Ectodermal cell (in vitro differentiated cells): Measurements from ENCODE around the gene SEC62.

Experiments used
- H3K27ac ChIP-seq: 2 replicates; pipeline ENCODE4 v1.7.0; 2013; ENCODE audit warnings: mild to moderate bottlenecking, low read depth, low read length; ENCODE audit not compliant: insufficient read depth, poor library complexity, severe bottlenecking
- H3K27me3 ChIP-seq: 2 replicates; pipeline ENCODE4 v1.7.0; 2013; ENCODE audit warnings: mild to moderate bottlenecking, low read length; ENCODE audit not compliant: insufficient read depth, control insufficient read depth, poor library complexity, severe bottlenecking
- H3K36me3 ChIP-seq: one replicate; pipeline ENCODE4 v1.7.0; 2013; ENCODE audit warnings: low read length; ENCODE audit not compliant: control insufficient read depth, insufficient read depth
- H3K4me1 ChIP-seq: one replicate; pipeline ENCODE4 v1.7.0; 2013; ENCODE audit warnings: low read length; ENCODE audit not compliant: control insufficient read depth, insufficient read depth
- H3K4me3 ChIP-seq: 2 replicates; pipeline ENCODE4 v1.7.0; 2013; ENCODE audit warnings: low read depth, low read length, control low read depth; ENCODE audit not compliant: insufficient read depth
- H3K9me3 ChIP-seq: 2 replicates; pipeline ENCODE4 v1.7.0; 2013; ENCODE audit warnings: mild to moderate bottlenecking, low read length, moderate library complexity; ENCODE audit not compliant: control insufficient read depth
- WGBS, 2 experiments: methylation state at CpG; one replicate each; pipeline ENCODE4 v1.1.7; 2013; ENCODE audit warnings: missing lambda C conversion rate in 2 of 2; 5-methylcytosine and 5-hydroxymethylcytosine counted together

Gene SEC62

GRCh38 chr3:169968224-169968885 lies 1.7 kb downstream of the SEC62 start:
- peak overlapping the region; percentile 64 for H3K4me3 ChIP-seq
- no peak overlapping the region for H3K27ac ChIP-seq
- H3K4me1 ChIP-seq = peaks cover 12% of the 10 kb centered on the region
- no peaks in the 10 kb centered on the region for H3K27me3 ChIP-seq
- no CpG with 5 or more reads among the region's 2 CpGs for WGBS, 2 experiments
- H3K36me3 ChIP-seq = no peaks in the 10 kb centered on the region
- H3K9me3 ChIP-seq = no peaks in the 10 kb centered on the region

- H3K27me3 ChIP-seq = no peaks in the 10 kb centered on the region
- H3K27ac ChIP-seq = no peak overlapping the region
- H3K9me3 ChIP-seq = no peaks in the 10 kb centered on the region
- H3K4me1 ChIP-seq = peaks cover 12% of the 10 kb centered on the region
- WGBS, 2 experiments = 93% methylated on average over 5 of the region's 5 CpGs
- no peaks in the 10 kb centered on the region for H3K36me3 ChIP-seq
- H3K4me3 ChIP-seq = no peak overlapping the region
Observed at GRCh38 chr3:169969174-169970095, 2.8 kb downstream of the SEC62 start.

DNA sequence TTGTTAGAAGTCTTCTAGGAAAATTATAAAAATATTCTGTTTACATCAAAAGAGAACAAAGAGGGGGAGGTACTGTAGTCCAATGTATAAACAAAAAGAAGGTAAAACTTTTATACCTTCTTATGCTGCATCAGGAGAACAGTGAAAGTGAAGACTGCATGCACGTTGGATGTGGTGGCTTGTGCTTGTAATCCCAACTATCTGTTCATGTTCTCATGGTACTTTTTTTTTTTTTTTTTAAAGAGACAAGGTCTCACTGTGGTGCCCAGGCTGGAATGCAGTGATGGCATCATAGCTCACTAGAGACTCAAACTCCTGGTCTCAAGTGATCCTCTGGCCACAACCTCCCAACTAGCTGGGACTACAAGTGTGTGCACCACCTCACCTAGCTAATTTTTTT lies 4.2 kb downstream of the SEC62 start:
- H3K9me3 ChIP-seq = no peaks in the 10 kb centered on the region
- no peak overlapping the region for H3K4me3 ChIP-seq
- no peaks in the 10 kb centered on the region for H3K27me3 ChIP-seq
- H3K27ac ChIP-seq = no peak overlapping the region
- no peaks in the 10 kb centered on the region for H3K36me3 ChIP-seq
- H3K4me1 ChIP-seq = peaks cover 12% of the 10 kb centered on the region
- WGBS, 2 experiments = 86 to 90% methylated on average over 1 of the region's 1 CpG

DNA sequence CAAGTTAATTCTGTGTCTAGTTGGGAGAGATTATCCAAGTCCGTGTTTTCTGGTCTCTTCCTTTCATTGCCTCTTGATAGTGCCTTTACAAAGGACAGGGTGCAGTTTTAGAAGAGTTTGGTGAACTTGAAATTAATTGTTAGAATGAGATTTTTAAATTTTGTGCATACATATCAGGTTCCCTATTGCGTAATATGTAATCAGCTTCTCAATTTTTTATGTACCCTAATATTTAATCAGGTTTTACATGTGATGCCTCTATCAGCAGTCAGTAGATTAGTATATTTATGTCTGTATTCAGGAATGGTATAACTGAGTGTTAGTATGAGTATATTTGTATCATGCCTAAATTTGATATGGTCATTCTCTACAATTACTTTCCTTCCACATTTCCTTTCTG lies 4.9 kb downstream of the SEC62 start:
- no peaks in the 10 kb centered on the region for H3K27me3 ChIP-seq
- 0 to 40% methylated on average over 1 to 2 of the region's 2 CpGs for WGBS, 2 experiments
- no peaks in the 10 kb centered on the region for H3K9me3 ChIP-seq
- H3K27ac ChIP-seq = no peak overlapping the region
- no peak overlapping the region for H3K4me3 ChIP-seq
- H3K4me1 ChIP-seq = peaks cover 12% of the 10 kb centered on the region
- no peaks in the 10 kb centered on the region for H3K36me3 ChIP-seq

DNA sequence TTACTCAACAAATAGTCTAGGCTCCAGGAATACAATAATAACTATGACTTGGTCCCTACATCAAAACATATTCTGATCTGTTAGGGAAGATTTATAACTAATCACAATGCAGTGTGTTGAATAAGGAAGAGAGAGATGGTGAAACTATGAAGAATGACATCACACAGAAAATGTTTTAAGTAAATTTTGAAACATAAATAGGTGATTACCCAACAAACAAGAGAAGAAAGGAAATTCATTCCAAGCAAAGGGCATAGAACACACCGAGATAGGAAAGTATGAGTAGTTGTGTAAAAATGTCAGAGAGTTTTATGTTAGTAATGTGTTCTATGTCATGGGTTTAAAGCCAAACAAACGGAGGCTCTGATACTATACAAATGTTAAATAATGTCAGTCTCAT lies 13.4 kb downstream of the SEC62 start:
- Histone ChIP-seq H3K36me3 (peaks cover 29% of the 10 kb centered on the region), H3K27ac (no peak overlapping the region), H3K27me3 (no peaks in the 10 kb centered on the region), H3K4me1 (no peaks in the 10 kb centered on the region), H3K4me3 (no peak overlapping the region), H3K9me3 (no peaks in the 10 kb centered on the region)
- WGBS, 2 experiments = 100% methylated on average over 1 of the region's 2 CpGs

DNA sequence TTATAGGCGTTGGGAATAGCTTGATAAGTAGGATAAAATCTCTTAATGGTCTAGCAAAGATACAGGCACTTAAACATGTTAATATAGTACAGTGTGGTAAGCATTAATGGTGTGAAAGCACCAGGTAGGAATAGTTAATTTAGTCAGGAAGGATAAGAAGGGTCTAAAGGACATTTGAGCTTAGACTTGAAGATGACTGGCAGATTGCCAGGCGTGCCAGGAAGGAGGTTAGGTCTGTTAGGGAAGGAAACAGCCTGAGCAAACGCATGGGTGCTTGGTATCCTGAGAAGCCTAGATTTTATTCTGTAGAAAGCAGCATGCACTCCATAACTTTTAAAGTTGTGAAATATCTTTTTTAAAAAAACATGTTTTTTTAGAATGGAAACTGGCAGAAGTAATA lies 17.7 kb downstream of the SEC62 start:
- Histone ChIP-seq H3K4me1 (no peaks in the 10 kb centered on the region), H3K9me3 (no peaks in the 10 kb centered on the region), H3K36me3 (peaks cover 35% of the 10 kb centered on the region), H3K4me3 (no peak overlapping the region), H3K27ac (no peak overlapping the region), H3K27me3 (no peaks in the 10 kb centered on the region)
- 90 to 97% methylated on average over 3 of the region's 3 CpGs for WGBS, 2 experiments

DNA sequence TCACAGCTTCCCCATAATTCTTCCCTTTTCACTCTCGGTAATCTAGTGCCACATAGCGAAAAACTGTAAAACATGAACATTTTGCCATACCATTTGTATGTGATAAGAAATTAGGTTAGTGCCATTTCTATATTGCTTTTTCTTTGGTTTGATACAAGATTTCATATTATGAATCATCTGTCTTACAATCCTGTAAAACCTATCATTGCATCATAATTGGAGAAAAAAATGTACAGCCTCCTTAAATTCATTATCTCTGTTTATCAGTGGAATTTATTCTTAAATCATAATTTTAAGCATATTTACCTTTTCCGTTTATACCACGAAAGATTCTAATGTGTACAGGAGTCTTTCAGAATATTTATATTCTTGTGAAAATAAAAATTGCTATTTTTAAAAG lies 23.8 kb downstream of the SEC62 start:
- no peaks in the 10 kb centered on the region for H3K9me3 ChIP-seq
- H3K27ac ChIP-seq = no peak overlapping the region
- no peaks in the 10 kb centered on the region for H3K27me3 ChIP-seq
- 100% methylated on average over 2 of the region's 4 CpGs; no CpG with 5 or more reads in 1 of the 2 experiments for WGBS, 2 experiments
- H3K4me1 ChIP-seq = no peaks in the 10 kb centered on the region
- H3K4me3 ChIP-seq = no peak overlapping the region
- H3K36me3 ChIP-seq = peaks cover 16% of the 10 kb centered on the region

DNA sequence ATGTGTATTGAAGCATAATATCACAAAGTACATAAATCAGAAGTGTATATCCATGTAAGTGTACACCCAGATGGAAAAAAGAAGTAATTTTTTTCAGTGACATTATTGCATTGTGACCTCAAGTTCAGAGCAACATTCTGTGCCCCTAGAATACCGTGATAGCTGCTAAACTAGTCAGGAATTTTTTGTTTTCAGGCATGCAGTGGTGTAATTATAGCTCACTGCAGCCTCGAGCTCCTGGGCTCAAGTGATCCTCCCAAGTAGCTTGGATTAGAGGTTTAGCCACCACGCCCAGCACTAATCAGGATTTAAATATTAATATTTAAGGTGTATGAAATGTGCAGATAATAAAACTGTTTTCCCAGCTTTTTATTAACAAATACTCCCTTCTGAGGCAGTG lies 25.5 kb downstream of the SEC62 start:
- H3K4me1 ChIP-seq = no peaks in the 10 kb centered on the region
- WGBS, 2 experiments = 93% methylated on average over 2 to 3 of the region's 3 CpGs
- peaks cover 13% of the 10 kb centered on the region for H3K36me3 ChIP-seq
- H3K27ac ChIP-seq = no peak overlapping the region
- no peaks in the 10 kb centered on the region for H3K27me3 ChIP-seq
- no peaks in the 10 kb centered on the region for H3K9me3 ChIP-seq
- no peak overlapping the region for H3K4me3 ChIP-seq

DNA sequence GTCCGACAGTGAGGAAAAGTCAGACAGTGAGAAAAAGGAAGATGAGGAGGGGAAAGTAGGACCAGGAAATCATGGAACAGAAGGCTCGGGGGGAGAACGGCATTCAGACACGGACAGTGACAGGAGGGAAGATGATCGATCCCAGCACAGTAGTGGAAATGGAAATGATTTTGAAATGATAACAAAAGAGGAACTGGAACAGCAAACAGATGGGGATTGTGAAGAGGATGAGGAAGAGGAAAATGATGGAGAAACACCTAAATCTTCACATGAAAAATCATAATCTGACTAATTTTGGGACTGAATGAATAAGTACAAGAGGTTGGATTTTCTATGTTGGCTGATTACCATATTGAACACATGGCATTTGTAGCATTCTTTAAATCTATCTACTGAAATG lies 26.2 kb downstream of the SEC62 start:
- Histone ChIP-seq H3K9me3 (no peaks in the 10 kb centered on the region), H3K27me3 (no peaks in the 10 kb centered on the region), H3K27ac (no peak overlapping the region), H3K36me3 (peaks cover 13% of the 10 kb centered on the region), H3K4me3 (no peak overlapping the region), H3K4me1 (no peaks in the 10 kb centered on the region)
- 96 to 97% methylated on average over 5 of the region's 5 CpGs for WGBS, 2 experiments

- H3K36me3 ChIP-seq = peaks cover 10% of the 10 kb centered on the region
- no peak overlapping the region for H3K27ac ChIP-seq
- no peaks in the 10 kb centered on the region for H3K4me1 ChIP-seq
- H3K4me3 ChIP-seq = no peak overlapping the region
- whole genome bisulfite sequencing, 2 experiments = 100% methylated on average over 1 of the region's 3 CpGs; no CpG with 5 or more reads in 1 of the 2 experiments
- no peaks in the 10 kb centered on the region for H3K9me3 ChIP-seq
- H3K27me3 ChIP-seq = no peaks in the 10 kb centered on the region
Observed at GRCh38 chr3:169993761-169994160, 27.2 kb downstream of the SEC62 start.
